Mucosa of rectum (tissue), 2 donors: ENCODE results near the gene S100B.
A peak's percentile ranks its signal among the peaks of the same experiment; 100 is the strongest.

Experiments used
- H3K27ac ChIP-seq, 2 donors: one replicate each; pipeline ENCODE4 v1.7.0; 2013; ENCODE audit warnings: inconsistent platforms in 2 of 2, low read depth in 2 of 2, low read length in 2 of 2
- H3K27me3 ChIP-seq, 2 donors: one replicate each; pipeline ENCODE4 v1.7.0; 2013; ENCODE audit warnings: low read length in 2 of 2; ENCODE audit not compliant: control insufficient read depth in 2 of 2, insufficient read depth in 2 of 2
- H3K36me3 ChIP-seq, 2 donors: one replicate each; pipeline ENCODE4 v1.7.0; 2013; ENCODE audit warnings: low read length in 2 of 2; ENCODE audit not compliant: control insufficient read depth in 2 of 2, insufficient read depth in 2 of 2
- H3K4me1 ChIP-seq, 2 donors: one replicate each; pipeline ENCODE4 v1.7.0; 2013; ENCODE audit warnings: low read length in 2 of 2, mild to moderate bottlenecking in 1 of 2; ENCODE audit not compliant: control insufficient read depth in 2 of 2, insufficient read depth in 2 of 2
- H3K4me3 ChIP-seq, 2 donors: one replicate each; pipeline ENCODE4 v1.7.0; 2013; ENCODE audit warnings: low read length in 2 of 2
- H3K9ac ChIP-seq, 2 donors: one replicate each; pipeline ENCODE4 v1.7.0; 2013; ENCODE audit warnings: low read length in 2 of 2, low read depth in 1 of 2, mild to moderate bottlenecking in 1 of 2
- H3K9me3 ChIP-seq, 2 donors: one replicate each; pipeline ENCODE4 v1.7.0; 2013; ENCODE audit warnings: low read length in 2 of 2; ENCODE audit not compliant: control insufficient read depth in 2 of 2
- donor health status: healthy.
- donor health status: Normal muscosa, but diverticular disease.

The S100B gene

GRCh38 chr21:46605767-46606426 lies 1.0 kb upstream of the S100B start:
- Histone ChIP-seq H3K27me3 (no peaks in the 10 kb centered on the region), H3K27ac (peak overlapping the region; percentile 55 to 56), H3K9me3 (peaks cover 2 to 3% of the 10 kb centered on the region in 2 donors), H3K9ac (no peak overlapping the region), H3K36me3 (no peaks in the 10 kb centered on the region), H3K4me3 (no peak overlapping the region), H3K4me1 (peaks cover 0 to 7% of the 10 kb centered on the region in 2 donors)

GRCh38 chr21:46604329-46604974 lies 430 bp downstream of the S100B start:
- peaks cover 0 to 7% of the 10 kb centered on the region in 2 donors for H3K4me1 ChIP-seq
- peak overlapping the region in 1 of 2 donors; percentile 56 for H3K27ac ChIP-seq
- H3K9me3 ChIP-seq, result no peaks in the 10 kb centered on the region
- H3K27me3 ChIP-seq, result no peaks in the 10 kb centered on the region
- no peak overlapping the region for H3K9ac ChIP-seq
- peak overlapping the region in 1 of 2 donors; percentile 20 for H3K4me3 ChIP-seq
- no peaks in the 10 kb centered on the region for H3K36me3 ChIP-seq

- no peak overlapping the region for H3K4me3 ChIP-seq
- no peaks in the 10 kb centered on the region for H3K9me3 ChIP-seq
- no peak overlapping the region for H3K27ac ChIP-seq
- H3K9ac ChIP-seq, result no peak overlapping the region
- no peaks in the 10 kb centered on the region for H3K36me3 ChIP-seq
- no peaks in the 10 kb centered on the region for H3K27me3 ChIP-seq
- H3K4me1 ChIP-seq, result peaks cover 0 to 7% of the 10 kb centered on the region in 2 donors
Measured at GRCh38 chr21:46603228-46603627, 1.7 kb downstream of the S100B start.

- Histone ChIP-seq H3K27me3 (no peaks in the 10 kb centered on the region), H3K36me3 (no peaks in the 10 kb centered on the region), H3K27ac (no peak overlapping the region), H3K9me3 (no peaks in the 10 kb centered on the region), H3K4me3 (no peak overlapping the region), H3K4me1 (peaks cover 0 to 5% of the 10 kb centered on the region in 2 donors), H3K9ac (no peak overlapping the region)
Measured at GRCh38 chr21:46600978-46601377, 3.9 kb downstream of the S100B start.

GRCh38 chr21:46600305-46600704 lies 4.6 kb downstream of the S100B start:
- H3K9ac ChIP-seq, result no peak overlapping the region
- H3K27me3 ChIP-seq, result no peaks in the 10 kb centered on the region
- H3K36me3 ChIP-seq, result no peaks in the 10 kb centered on the region
- H3K27ac ChIP-seq, result no peak overlapping the region
- H3K4me1 ChIP-seq, result peaks cover 0 to 3% of the 10 kb centered on the region in 2 donors
- no peaks in the 10 kb centered on the region for H3K9me3 ChIP-seq
- no peak overlapping the region for H3K4me3 ChIP-seq

- Histone ChIP-seq H3K27ac (no peak overlapping the region), H3K4me1 (no peaks in the 10 kb centered on the region), H3K9me3 (peaks cover 0 to 2% of the 10 kb centered on the region in 2 donors), H3K4me3 (no peak overlapping the region), H3K27me3 (no peaks in the 10 kb centered on the region), H3K36me3 (no peaks in the 10 kb centered on the region), H3K9ac (no peak overlapping the region)
Measured at GRCh38 chr21:46598581-46599572, 6.0 kb downstream of the S100B start.

GRCh38 chr21:46597896-46598343 lies 7.0 kb downstream of the S100B start:
- Histone ChIP-seq H3K36me3 (no peaks in the 10 kb centered on the region), H3K9me3 (peaks cover 0 to 2% of the 10 kb centered on the region in 2 donors), H3K4me1 (no peaks in the 10 kb centered on the region), H3K4me3 (no peak overlapping the region), H3K27me3 (no peaks in the 10 kb centered on the region), H3K9ac (no peak overlapping the region), H3K27ac (no peak overlapping the region)

- Histone ChIP-seq H3K9ac (no peak overlapping the region), H3K4me3 (no peak overlapping the region), H3K27ac (no peak overlapping the region), H3K36me3 (no peaks in the 10 kb centered on the region), H3K4me1 (no peaks in the 10 kb centered on the region), H3K9me3 (peaks cover 0 to 2% of the 10 kb centered on the region in 2 donors), H3K27me3 (no peaks in the 10 kb centered on the region)
Measured at GRCh38 chr21:46597031-46597430, 7.9 kb downstream of the S100B start.

- Histone ChIP-seq H3K4me3 (no peak overlapping the region), H3K27me3 (no peaks in the 10 kb centered on the region), H3K9ac (no peak overlapping the region), H3K9me3 (peaks cover 0 to 2% of the 10 kb centered on the region in 2 donors), H3K36me3 (no peaks in the 10 kb centered on the region), H3K27ac (no peak overlapping the region), H3K4me1 (no peaks in the 10 kb centered on the region)
Measured at GRCh38 chr21:46596201-46596600, 8.7 kb downstream of the S100B start.

GRCh38 chr21:46594276-46594675 lies 10.6 kb downstream of the S100B start:
- Histone ChIP-seq H3K9me3 (peaks cover 0 to 2% of the 10 kb centered on the region in 2 donors), H3K27ac (no peak overlapping the region), H3K27me3 (no peaks in the 10 kb centered on the region)

More at GRCh38 chr21:46594276-46594675, 10.6 kb downstream of the S100B start:
- Histone ChIP-seq H3K4me3 (no peak overlapping the region), H3K36me3 (no peaks in the 10 kb centered on the region), H3K4me1 (no peaks in the 10 kb centered on the region), H3K9ac (no peak overlapping the region)
